Thoracic aorta (tissue), 2 donors: Measurements from ENCODE around the gene MED14. TPM values are rescaled to one million over a fixed set of nuclear protein-coding genes. Genes with fewer than 3 reads are reported as not detected.

Experiments
- ATAC-seq: fragments of 150-250 bp; one replicate; pipeline ENCODE4 v1.8.0; 2017; ENCODE audit warnings: low read depth; ENCODE audit not compliant: insufficient number of reproducible peaks, low FRiP score
- DNase-seq: peaks from one replicate; pipeline ENCODE4 v3.0.0-alpha.2; 2020; ENCODE audit warnings: low spot score
- H3K27ac ChIP-seq, 2 donors: fragments of 200-600 bp; sonication (generic); 1 replicate in 1 of 2; 2 replicates in 1 of 2; pipeline ENCODE4 v1.5.1; 2016; ENCODE audit warnings: mild to moderate bottlenecking in 2 of 2, moderate library complexity in 2 of 2
- H3K27me3 ChIP-seq: fragments of 200-600 bp; sonication (generic); replicated peaks from 2 replicates; pipeline ENCODE4 v1.6.0; 2016; ENCODE audit warnings: mild to moderate bottlenecking; ENCODE audit not compliant: insufficient read depth
- H3K36me3 ChIP-seq: fragments of 200-600 bp; sonication (generic); one replicate; pipeline ENCODE4 v1.5.1; 2016
- H3K4me1 ChIP-seq, 2 donors: fragments of 200-600 bp; sonication (generic); 1 replicate in 1 of 2; 2 replicates in 1 of 2; pipeline versions ENCODE4 v1.5.1 to v1.6.0; 2016; ENCODE audit warnings: low read depth in 2 of 2, mild to moderate bottlenecking in 1 of 2; ENCODE audit not compliant: control insufficient read depth in 1 of 2
- H3K4me3 ChIP-seq: fragments of 200-600 bp; sonication (generic); 2 replicates; pipeline ENCODE4 v1.5.1; 2016; ENCODE audit warnings: mild to moderate bottlenecking
- H3K9me3 ChIP-seq: fragments of 200-600 bp; sonication (generic); 2 replicates; pipeline ENCODE4 v1.5.1; 2016
- total RNA-seq, 2 donors: library from RNA; depleted of rRNA; stranded (reverse); fragments of >200 nt; gene quantifications; one replicate each; pipeline versions ENCODE4 v1.1.0 to v1.2.3, GENCODE V29; 2016
- TF ChIP-seq, protein P1 (sequence below): fragments of 200-600 bp; sonication (generic); IDR thresholded peaks from one replicate; pipeline ENCODE4 v1.5.1; 2019; ENCODE audit warnings: antibody characterized with exemption

The MED14 gene
- total RNA-seq, 2 donors from 2014 or later = 25.7 to 94.1 TPM

DNA sequence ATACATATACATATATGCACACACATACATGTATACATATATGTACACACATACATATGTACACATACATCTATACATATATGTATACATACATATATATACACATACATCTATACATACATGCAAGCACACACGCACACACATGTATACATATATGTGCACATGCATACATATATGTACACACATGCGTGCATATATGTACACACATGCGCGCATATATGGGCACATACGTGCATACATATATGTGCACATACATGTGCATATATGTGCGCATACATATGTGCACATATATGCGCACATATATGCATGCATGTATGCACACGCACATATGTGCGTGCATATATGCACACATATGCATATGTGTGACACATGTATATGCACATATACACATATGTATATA lies 119.4 kb downstream of the MED14 start:
- TF ChIP-seq, protein P1, sequence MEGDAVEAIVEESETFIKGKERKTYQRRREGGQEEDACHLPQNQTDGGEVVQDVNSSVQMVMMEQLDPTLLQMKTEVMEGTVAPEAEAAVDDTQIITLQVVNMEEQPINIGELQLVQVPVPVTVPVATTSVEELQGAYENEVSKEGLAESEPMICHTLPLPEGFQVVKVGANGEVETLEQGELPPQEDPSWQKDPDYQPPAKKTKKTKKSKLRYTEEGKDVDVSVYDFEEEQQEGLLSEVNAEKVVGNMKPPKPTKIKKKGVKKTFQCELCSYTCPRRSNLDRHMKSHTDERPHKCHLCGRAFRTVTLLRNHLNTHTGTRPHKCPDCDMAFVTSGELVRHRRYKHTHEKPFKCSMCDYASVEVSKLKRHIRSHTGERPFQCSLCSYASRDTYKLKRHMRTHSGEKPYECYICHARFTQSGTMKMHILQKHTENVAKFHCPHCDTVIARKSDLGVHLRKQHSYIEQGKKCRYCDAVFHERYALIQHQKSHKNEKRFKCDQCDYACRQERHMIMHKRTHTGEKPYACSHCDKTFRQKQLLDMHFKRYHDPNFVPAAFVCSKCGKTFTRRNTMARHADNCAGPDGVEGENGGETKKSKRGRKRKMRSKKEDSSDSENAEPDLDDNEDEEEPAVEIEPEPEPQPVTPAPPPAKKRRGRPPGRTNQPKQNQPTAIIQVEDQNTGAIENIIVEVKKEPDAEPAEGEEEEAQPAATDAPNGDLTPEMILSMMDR = no peak
- DNase-seq = no peak
- Histone ChIP-seq H3K9me3 (no peaks in the 10 kb centered on the region), H3K36me3 (no peaks in the 10 kb centered on the region), H3K27me3 (no peaks in the 10 kb centered on the region), H3K27ac (no peak overlapping the region), H3K4me3 (no peak overlapping the region), H3K4me1 (no peaks in the 10 kb centered on the region)
- ATAC-seq = no peak

DNA sequence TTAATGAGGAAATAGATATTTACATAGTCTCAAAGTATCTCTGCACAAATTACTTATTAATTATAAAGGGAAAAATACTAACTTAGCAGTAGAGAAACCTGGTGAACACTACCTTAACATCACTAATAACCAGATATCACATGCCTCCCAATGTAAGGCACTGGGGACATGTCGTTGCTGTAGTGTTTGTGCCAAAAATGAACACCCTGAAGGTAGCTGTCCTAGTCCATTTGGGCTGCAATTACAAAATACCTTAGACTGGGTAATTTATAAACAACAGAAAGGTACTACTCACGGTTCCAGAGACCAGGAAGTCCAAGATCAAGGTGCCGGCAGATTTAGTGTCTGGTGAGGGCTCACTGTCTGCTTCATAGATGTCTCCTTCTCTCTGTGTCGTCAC lies 122.8 kb downstream of the MED14 start:
- ATAC-seq (no peak), DNase-seq (no peak)
- H3K9me3 ChIP-seq = no peaks in the 10 kb centered on the region
- no peak overlapping the region for H3K27ac ChIP-seq
- no peaks in the 10 kb centered on the region for H3K4me1 ChIP-seq
- TF ChIP-seq, protein P1 = no peak
- H3K4me3 ChIP-seq = no peak overlapping the region
- H3K27me3 ChIP-seq = no peaks in the 10 kb centered on the region
- no peaks in the 10 kb centered on the region for H3K36me3 ChIP-seq

DNA sequence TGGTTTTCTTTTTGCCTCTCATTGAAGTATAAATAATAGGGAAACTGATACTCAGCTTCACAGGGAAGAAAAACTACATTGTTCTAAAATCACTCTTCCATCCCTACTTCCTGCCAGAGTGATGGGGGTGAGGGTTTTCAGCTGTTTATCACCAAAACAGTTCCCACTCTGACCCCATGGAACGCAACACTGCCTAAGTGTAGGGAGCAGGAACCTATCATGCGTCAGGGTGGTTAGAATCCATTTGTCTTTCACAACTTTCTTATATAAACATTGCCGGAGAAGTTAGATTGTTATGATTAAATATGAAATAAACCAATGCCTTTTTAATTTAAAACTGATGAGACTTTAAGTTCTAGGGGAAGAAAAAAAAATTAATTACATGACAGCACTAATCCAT lies 128.0 kb downstream of the MED14 start:
- no peaks in the 10 kb centered on the region for H3K4me1 ChIP-seq
- TF ChIP-seq, protein P1 = no peak

DNA sequence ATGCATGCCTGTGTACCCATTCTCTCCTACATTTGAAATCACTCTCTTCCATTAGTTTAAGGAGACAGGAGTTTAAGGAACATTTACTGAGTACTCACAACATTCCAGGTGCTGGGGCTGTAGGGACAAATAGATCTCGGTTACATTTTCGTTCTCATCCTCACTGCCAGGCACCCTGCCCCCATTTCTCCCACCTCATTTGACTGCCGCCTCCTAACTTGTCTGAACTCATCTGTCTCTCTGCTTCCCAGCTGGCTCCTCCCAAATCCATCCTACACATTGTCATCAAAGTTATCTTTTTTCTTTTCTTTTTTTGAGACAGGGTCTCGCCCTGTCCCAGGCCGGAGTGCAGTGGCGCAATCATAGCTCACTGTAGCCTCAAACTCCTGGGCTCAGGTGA lies 131.9 kb downstream of the MED14 start:
- TF ChIP-seq, protein P1 = no peak
- ATAC-seq = no peak
- H3K4me1 ChIP-seq = no peaks in the 10 kb centered on the region
- H3K4me3 ChIP-seq = no peak overlapping the region
- H3K9me3 ChIP-seq = no peaks in the 10 kb centered on the region
- H3K27ac ChIP-seq = no peak overlapping the region
- DNase-seq = no peak
- H3K36me3 ChIP-seq = no peaks in the 10 kb centered on the region
- H3K27me3 ChIP-seq = no peaks in the 10 kb centered on the region

More for the DNA sequence above, 128.0 kb downstream of the MED14 start:
- no peaks in the 10 kb centered on the region for H3K9me3 ChIP-seq
- no peaks in the 10 kb centered on the region for H3K27me3 ChIP-seq
- DNase-seq (no peak), ATAC-seq (no peak)
- no peaks in the 10 kb centered on the region for H3K36me3 ChIP-seq
- no peak overlapping the region for H3K4me3 ChIP-seq
- H3K27ac ChIP-seq = no peak overlapping the region

Other genes with a start within 250 kb of the MED14 start
- gene ATP6AP2, start 154.6 kb downstream of the MED14 start, total RNA-seq = 100 to 1,000 TPM; 126 to 176 TPM
- not detected for gene MPC1L, start 112.1 kb downstream of the MED14 start, total RNA-seq
- gene CXorf38, start 88.0 kb downstream of the MED14 start, total RNA-seq = 10 to 100 TPM in 1 of 2 donors, 1 to 10 TPM in 1; 9.5 to 15.2 TPM